Thoracic aorta (tissue), 2 donors: ENCODE data around the gene DSE. TPM values are rescaled to one million over a fixed set of nuclear protein-coding genes. Genes with fewer than 3 reads are reported as not detected.

ENCODE experiments used
- ATAC-seq: fragments of 150-250 bp; one replicate; pipeline ENCODE4 v1.8.0; 2017; ENCODE audit warnings: low read depth; ENCODE audit not compliant: insufficient number of reproducible peaks, low FRiP score
- DNase-seq: peaks from one replicate; pipeline ENCODE4 v3.0.0-alpha.2; 2020; ENCODE audit warnings: low spot score
- H3K27ac ChIP-seq, 2 donors: fragments of 200-600 bp; sonication (generic); 1 replicate in 1 of 2; 2 replicates in 1 of 2; pipeline ENCODE4 v1.5.1; 2016; ENCODE audit warnings: mild to moderate bottlenecking in 2 of 2, moderate library complexity in 2 of 2
- H3K27me3 ChIP-seq: fragments of 200-600 bp; sonication (generic); replicated peaks from 2 replicates; pipeline ENCODE4 v1.6.0; 2016; ENCODE audit warnings: mild to moderate bottlenecking; ENCODE audit not compliant: insufficient read depth
- H3K36me3 ChIP-seq: fragments of 200-600 bp; sonication (generic); one replicate; pipeline ENCODE4 v1.5.1; 2016
- H3K4me1 ChIP-seq, 2 donors: fragments of 200-600 bp; sonication (generic); 1 replicate in 1 of 2; 2 replicates in 1 of 2; pipeline versions ENCODE4 v1.5.1 to v1.6.0; 2016; ENCODE audit warnings: low read depth in 2 of 2, mild to moderate bottlenecking in 1 of 2; ENCODE audit not compliant: control insufficient read depth in 1 of 2
- H3K4me3 ChIP-seq: fragments of 200-600 bp; sonication (generic); 2 replicates; pipeline ENCODE4 v1.5.1; 2016; ENCODE audit warnings: mild to moderate bottlenecking
- H3K9me3 ChIP-seq: fragments of 200-600 bp; sonication (generic); 2 replicates; pipeline ENCODE4 v1.5.1; 2016
- CTCF ChIP-seq: fragments of 200-600 bp; sonication (generic); IDR thresholded peaks from one replicate; pipeline ENCODE4 v1.5.1; 2019; ENCODE audit warnings: antibody characterized with exemption
- total RNA-seq, 2 donors: library from RNA; depleted of rRNA; stranded (reverse); fragments of >200 nt; gene quantifications; one replicate each; pipeline versions ENCODE4 v1.1.0 to v1.2.3, GENCODE V29; 2016

DSE gene
- total RNA-seq, 2 donors from 2014 or later = 46.7 to 65.2 TPM

GRCh38 chr6:116417661-116418060 lies 46.9 kb downstream of the DSE start:
- no peak for DNase-seq
- TF ChIP-seq CTCF = no peak
- peaks cover 3 to 14% of the 10 kb centered on the region in 2 donors for H3K4me1 ChIP-seq
- H3K36me3 ChIP-seq = no peaks in the 10 kb centered on the region
- H3K9me3 ChIP-seq = no peaks in the 10 kb centered on the region
- no peak for ATAC-seq
- H3K4me3 ChIP-seq = no peak overlapping the region
- H3K27me3 ChIP-seq = no peaks in the 10 kb centered on the region
- H3K27ac ChIP-seq = no peak overlapping the region

- H3K27me3 ChIP-seq = no peaks in the 10 kb centered on the region
- no peak for ATAC-seq
- no peaks in the 10 kb centered on the region for H3K9me3 ChIP-seq
- H3K27ac ChIP-seq = no peak overlapping the region
- H3K4me3 ChIP-seq = no peak overlapping the region
- no peak for DNase-seq
- no peaks in the 10 kb centered on the region for H3K36me3 ChIP-seq
- peaks cover 3 to 17% of the 10 kb centered on the region in 2 donors for H3K4me1 ChIP-seq
- TF ChIP-seq CTCF = no peak
Measured at GRCh38 chr6:116419069-116419786, 48.5 kb downstream of the DSE start.

- H3K36me3 ChIP-seq = no peaks in the 10 kb centered on the region
- no peaks in the 10 kb centered on the region for H3K9me3 ChIP-seq
- H3K27ac ChIP-seq = no peak overlapping the region
- no peak for DNase-seq
- TF ChIP-seq CTCF = no peak
- no peaks in the 10 kb centered on the region for H3K27me3 ChIP-seq
- no peak for ATAC-seq
- peaks cover 4 to 17% of the 10 kb centered on the region in 2 donors for H3K4me1 ChIP-seq
- no peak overlapping the region for H3K4me3 ChIP-seq
Measured at GRCh38 chr6:116420341-116420740, 49.6 kb downstream of the DSE start.

- H3K4me1 ChIP-seq = peaks cover 4 to 17% of the 10 kb centered on the region in 2 donors
- H3K27me3 ChIP-seq = no peaks in the 10 kb centered on the region
- no peaks in the 10 kb centered on the region for H3K9me3 ChIP-seq
- H3K27ac ChIP-seq = no peak overlapping the region
- no peak for ATAC-seq
- H3K36me3 ChIP-seq = peaks cover 1% of the 10 kb centered on the region
- no peak for DNase-seq
- TF ChIP-seq CTCF = no peak
- H3K4me3 ChIP-seq = no peak overlapping the region
Measured at GRCh38 chr6:116422238-116422637, 51.5 kb downstream of the DSE start.

GRCh38 chr6:116424001-116424400 lies 53.3 kb downstream of the DSE start:
- no peak for ATAC-seq

More at GRCh38 chr6:116424001-116424400, 53.3 kb downstream of the DSE start:
- no peak for TF ChIP-seq CTCF
- Histone ChIP-seq H3K27me3 (no peaks in the 10 kb centered on the region), H3K4me1 (peaks cover 4 to 17% of the 10 kb centered on the region in 2 donors), H3K9me3 (no peaks in the 10 kb centered on the region), H3K27ac (no peak overlapping the region), H3K36me3 (peaks cover 7% of the 10 kb centered on the region), H3K4me3 (no peak overlapping the region)
- DNase-seq = no peak
